HEK293 (cell line): ENCODE measurements around the gene GBP3.

Experiments used
- CTCF ChIA-PET: fragments of 350-600 bp; formaldehyde crosslinking; extraction: SDS; loops from one replicate; lab custom pipeline; 2021; ENCODE audit warnings: antibody characterized with exemption; lab: Yijun Ruan, JAX
- POLR2A ChIA-PET: fragments of 300-600 bp; formaldehyde crosslinking; extraction: SDS; loops from one replicate; lab custom pipeline; 2020; ENCODE audit warnings: antibody characterized with exemption, inconsistent platforms; lab: Yijun Ruan, JAX
- H3K27ac ChIP-seq: fragments of 200-500 bp; sonication (Bioruptor generic); 2 replicates; pipeline ENCODE4 v1.5.1; 2014; ENCODE audit warnings: low read depth, low read length, control low read depth, inconsistent platforms; ENCODE audit errors: extremely low read depth
- H3K36me3 ChIP-seq, 2 experiments: fragments of 200-500 bp in 1 of 2; sonication (Bioruptor generic) in 1 of 2; 1 replicate in 1 of 2; 2 replicates in 1 of 2; pipeline ENCODE4 v1.5.1; 2014 to 2017; ENCODE audit warnings: inconsistent platforms in 2 of 2, low read length in 2 of 2; ENCODE audit not compliant: control insufficient read depth in 2 of 2, insufficient read depth in 1 of 2
- H3K4me1 ChIP-seq: fragments of 200-500 bp; sonication (Bioruptor generic); 2 replicates; pipeline ENCODE4 v1.5.1; 2014; ENCODE audit warnings: mild to moderate bottlenecking, low read length, inconsistent platforms; ENCODE audit not compliant: control insufficient read depth, insufficient read depth
- H3K4me3 ChIP-seq: 2 replicates; pipeline ENCODE4 v1.5.1; 2011; ENCODE audit warnings: low read depth, mild to moderate bottlenecking, control low read depth, low read length, moderate library complexity
- H3K9me3 ChIP-seq: fragments of 200-500 bp; sonication (Bioruptor generic); 2 replicates; pipeline ENCODE4 v1.5.1; 2014; ENCODE audit warnings: low read depth, low read length, inconsistent platforms; ENCODE audit not compliant: control insufficient read depth, insufficient read depth
- AEBP2 ChIP-seq: fragments of 450-650 bp; formaldehyde crosslinking; IDR thresholded peaks from 2 replicates; pipeline ENCODE4 v1.5.1; 2016; ENCODE audit warnings: missing biosample characterization, missing genetic modification characterization, borderline replicate concordance
- BCL11A ChIP-seq: fragments of 450-650 bp; formaldehyde crosslinking; IDR thresholded peaks from 2 replicates; pipeline ENCODE4 v1.5.1; 2016; ENCODE audit warnings: low read depth, missing biosample characterization, missing genetic modification characterization
- FEZF1 ChIP-seq: fragments of 450-650 bp; formaldehyde crosslinking; IDR thresholded peaks from 2 replicates; pipeline ENCODE4 v1.5.1; 2016; ENCODE audit warnings: missing biosample characterization, missing genetic modification characterization
- GLIS1 ChIP-seq: fragments of 450-650 bp; formaldehyde crosslinking; IDR thresholded peaks from 2 replicates; pipeline ENCODE4 v1.5.1; 2016; ENCODE audit warnings: missing biosample characterization, missing genetic modification characterization
- MZF1 ChIP-seq: fragments of 450-650 bp; formaldehyde crosslinking; IDR thresholded peaks from 2 replicates; pipeline ENCODE4 v1.5.1; 2017; ENCODE audit warnings: missing biosample characterization, missing genetic modification characterization, borderline replicate concordance
- PRDM6 ChIP-seq: fragments of 450-650 bp; formaldehyde crosslinking; IDR thresholded peaks from 2 replicates; pipeline ENCODE4 v1.5.1; 2017; ENCODE audit warnings: missing biosample characterization, missing genetic modification characterization
- SCRT1 ChIP-seq: fragments of 450-650 bp; formaldehyde crosslinking; IDR thresholded peaks from 2 replicates; pipeline ENCODE4 v1.5.1; 2016; ENCODE audit warnings: missing biosample characterization, missing genetic modification characterization, borderline replicate concordance
- TRIM28 ChIP-seq: IDR thresholded peaks from 2 replicates; pipeline ENCODE4 v1.6.1; 2011; ENCODE audit warnings: low read length, control low read depth, borderline replicate concordance
- ZBTB20 ChIP-seq: fragments of 450-650 bp; formaldehyde crosslinking; IDR thresholded peaks from 2 replicates; pipeline ENCODE4 v1.5.1; 2016; ENCODE audit warnings: missing biosample characterization, missing genetic modification characterization
- ZBTB8A ChIP-seq: fragments of 450-650 bp; formaldehyde crosslinking; IDR thresholded peaks from 2 replicates; pipeline ENCODE4 v1.5.1; 2016; ENCODE audit warnings: missing biosample characterization, missing genetic modification characterization
- ZNF132 ChIP-seq: fragments of 450-650 bp; formaldehyde crosslinking; IDR thresholded peaks from 2 replicates; pipeline ENCODE4 v1.5.1; 2017; ENCODE audit warnings: missing biosample characterization, missing genetic modification characterization, borderline replicate concordance
- ZNF133 ChIP-seq: fragments of 450-650 bp; formaldehyde crosslinking; IDR thresholded peaks from 2 replicates; pipeline ENCODE4 v1.5.1; 2016; ENCODE audit warnings: missing biosample characterization, missing genetic modification characterization
- ZNF140 ChIP-seq: fragments of 450-650 bp; formaldehyde crosslinking; IDR thresholded peaks from 2 replicates; pipeline ENCODE4 v1.5.1; 2016; ENCODE audit warnings: missing biosample characterization, missing genetic modification characterization
- ZNF19 ChIP-seq: fragments of 450-650 bp; formaldehyde crosslinking; IDR thresholded peaks from 2 replicates; pipeline ENCODE4; 2016; ENCODE audit warnings: missing biosample characterization, missing genetic modification characterization, low read depth
- ZNF302 ChIP-seq: fragments of 450-650 bp; formaldehyde crosslinking; IDR thresholded peaks from 2 replicates; pipeline ENCODE4 v1.5.1; 2016; ENCODE audit warnings: missing biosample characterization, missing genetic modification characterization, low read depth
- ZNF341 ChIP-seq: fragments of 450-650 bp; formaldehyde crosslinking; IDR thresholded peaks from 2 replicates; pipeline ENCODE4; 2016; ENCODE audit warnings: low read depth, missing biosample characterization, missing genetic modification characterization
- ZNF37A ChIP-seq: fragments of 450-650 bp; IDR thresholded peaks from 2 replicates; pipeline ENCODE4 v1.5.1; 2018; ENCODE audit warnings: missing biosample characterization, missing genetic modification characterization
- ZNF391 ChIP-seq: fragments of 450-650 bp; formaldehyde crosslinking; IDR thresholded peaks from 2 replicates; pipeline ENCODE4 v1.5.1; 2016; ENCODE audit warnings: low read depth, missing biosample characterization, missing genetic modification characterization, borderline replicate concordance
- ZNF416 ChIP-seq: fragments of 450-650 bp; formaldehyde crosslinking; IDR thresholded peaks from 2 replicates; pipeline ENCODE4 v1.5.1; 2016; ENCODE audit warnings: missing biosample characterization, missing genetic modification characterization
- ZNF488 ChIP-seq: fragments of 450-650 bp; formaldehyde crosslinking; IDR thresholded peaks from 2 replicates; pipeline ENCODE4 v1.5.1; 2016; ENCODE audit warnings: missing biosample characterization, missing genetic modification characterization
- ZNF561 ChIP-seq: fragments of 450-650 bp; IDR thresholded peaks from 2 replicates; pipeline ENCODE4 v1.5.1; 2018; ENCODE audit warnings: missing biosample characterization, missing genetic modification characterization, borderline replicate concordance
- ZNF624 ChIP-seq: fragments of 450-650 bp; formaldehyde crosslinking; IDR thresholded peaks from 2 replicates; pipeline ENCODE4 v1.5.1; 2017; ENCODE audit warnings: missing biosample characterization, missing genetic modification characterization
- ZNF626 ChIP-seq: fragments of 450-650 bp; sonication (Bioruptor Pico); formaldehyde crosslinking; IDR thresholded peaks from 2 replicates; pipeline ENCODE4 v1.5.1; 2018; ENCODE audit warnings: missing biosample characterization, missing genetic modification characterization, inconsistent platforms
- ZNF629 ChIP-seq: fragments of 450-650 bp; formaldehyde crosslinking; IDR thresholded peaks from 2 replicates; pipeline ENCODE4 v1.5.1; 2017; ENCODE audit warnings: missing biosample characterization, missing genetic modification characterization
- ZNF670 ChIP-seq: fragments of 450-650 bp; formaldehyde crosslinking; IDR thresholded peaks from 2 replicates; pipeline ENCODE4 v1.5.1; 2016; ENCODE audit warnings: missing biosample characterization, missing genetic modification characterization, low read depth
- ZNF692 ChIP-seq: fragments of 450-650 bp; formaldehyde crosslinking; IDR thresholded peaks from 2 replicates; pipeline ENCODE4 v1.5.1; 2016; ENCODE audit warnings: missing biosample characterization, missing genetic modification characterization
- ZNF707 ChIP-seq: fragments of 450-650 bp; formaldehyde crosslinking; IDR thresholded peaks from 2 replicates; pipeline ENCODE4 v1.5.1; 2016; ENCODE audit warnings: missing biosample characterization, missing genetic modification characterization
- ZNF843 ChIP-seq: fragments of 450-650 bp; formaldehyde crosslinking; IDR thresholded peaks from 2 replicates; pipeline ENCODE4 v1.5.1; 2016; ENCODE audit warnings: missing biosample characterization, missing genetic modification characterization

The GBP3 gene

GRCh38 chr1:89065079-89065868 is 42.6 kb upstream of the GBP3 start, which contains the start of gene GBP1:
GBP1 (minus strand) TSS chr1:89065208; CDS start chr1:89063234, 1,974 bp downstream.
- ChIA-PET CTCF (interaction anchor here (1.1 kb wide), 1 partner anchor 12 kb away, joined by 4 read pairs; no protein-coding TSS in a partner anchor), POLR2A (no interaction called here)
- H3K36me3 ChIP-seq: no peaks in the 10 kb centered on the region
- H3K4me3 ChIP-seq: no peak within 1 kb of the TSS
- H3K4me1 ChIP-seq: no peaks in the 10 kb centered on the region
- H3K9me3 ChIP-seq: no peaks in the 10 kb centered on the region
- TF ChIP-seq ZNF561 (tag by site-specific recombination): no peak
- H3K27ac ChIP-seq: no peak within 1 kb of the TSS

GRCh38 chr1:89064632-89065031 is 42.0 kb upstream of the GBP3 start:
- TF ChIP-seq GLIS1 (tag by site-specific recombination) (no peak), SCRT1 (tag by site-specific recombination) (no peak), ZBTB20 (tag by site-specific recombination) (no peak), ZNF670 (tag by site-specific recombination) (no peak), ZNF843 (no peak), BCL11A (tag by site-specific recombination) (no peak), ZNF140 (tag by site-specific recombination) (no peak), ZNF629 (tag by site-specific recombination) (no peak), ZNF37A (tag by site-specific recombination) (no peak), ZNF133 (tag by site-specific recombination) (no peak), ZNF692 (tag by site-specific recombination) (no peak), ZNF707 (no peak), MZF1 (tag by site-specific recombination) (no peak), TRIM28 (no peak), ZNF341 (tag by site-specific recombination) (no peak), ZBTB8A (tag by site-specific recombination) (no peak), ZNF132 (tag by site-specific recombination) (no peak)
- Histone ChIP-seq H3K9me3 (no peaks in the 10 kb centered on the region), H3K4me3 (no peak overlapping the region), H3K4me1 (no peaks in the 10 kb centered on the region), H3K27ac (no peak overlapping the region), H3K36me3 (no peaks in the 10 kb centered on the region)
- CTCF ChIA-PET: interaction anchor here (1.1 kb wide), 1 partner anchor 11 kb away, joined by 4 read pairs; no protein-coding TSS in a partner anchor
- POLR2A ChIA-PET: no interaction called here

GRCh38 chr1:89063094-89063493 is 40.4 kb upstream of the GBP3 start:
- POLR2A ChIA-PET: no interaction called here
- TF ChIP-seq ZNF416 (tag by site-specific recombination) (no peak), ZNF19 (no peak), ZNF624 (tag by site-specific recombination) (no peak), FEZF1 (tag by site-specific recombination) (no peak), ZNF488 (tag by site-specific recombination) (no peak), ZNF391 (tag by site-specific recombination) (no peak), PRDM6 (tag by site-specific recombination) (no peak), ZNF626 (no peak), AEBP2 (tag by site-specific recombination) (no peak), ZNF302 (tag by site-specific recombination) (no peak)

More at GRCh38 chr1:89063094-89063493, 40.4 kb upstream of the GBP3 start:
- no peaks in the 10 kb centered on the region for H3K9me3 ChIP-seq
- no peaks in the 10 kb centered on the region for H3K4me1 ChIP-seq
- H3K4me3 ChIP-seq: no peak overlapping the region
- no peaks in the 10 kb centered on the region for H3K36me3 ChIP-seq
- no peak overlapping the region for H3K27ac ChIP-seq
- CTCF ChIA-PET: interaction anchor here (0.6 kb wide), 1 partner anchor 9 kb away, joined by 3 read pairs; no protein-coding TSS in a partner anchor
